Natural killer cell (primary cell): Measurements from ENCODE around the gene KRT71. TPM values are rescaled to one million over a fixed set of nuclear protein-coding genes. Genes with fewer than 3 reads are reported as not detected.

ENCODE experiments used
- ATAC-seq, 3 donors: fragments of 150-1000 bp in 2 of 3; fragments of 200-7000 bp in 1 of 3; cut with Tn5 transposase; 1 replicate in 1 of 3; 2 replicates in 2 of 3; pipeline ENCODE4 v1.10.0; 2021; ENCODE audit warnings: mild to moderate bottlenecking in 2 of 3, moderate library complexity in 2 of 3
- DNase-seq, 2 donors: peaks; one replicate each; pipeline versions ENCODE4 v3.0.0 to v3.0.0-alpha.2; 2013 to 2021; ENCODE audit warnings: mixed read lengths in 1 of 2
- H3K27ac ChIP-seq: one replicate; pipeline ENCODE4 v1.5.1; 2013; ENCODE audit warnings: mild to moderate bottlenecking, low read length
- H3K27me3 ChIP-seq: one replicate; pipeline ENCODE4 v1.6.1; 2013; ENCODE audit warnings: low read length; ENCODE audit not compliant: control insufficient read depth, insufficient read depth
- H3K36me3 ChIP-seq: one replicate; pipeline ENCODE4 v1.6.1; 2013; ENCODE audit warnings: low read length; ENCODE audit not compliant: control insufficient read depth, insufficient read depth
- H3K4me1 ChIP-seq: one replicate; pipeline ENCODE4 v1.6.1; 2013; ENCODE audit warnings: low read length; ENCODE audit not compliant: control insufficient read depth, insufficient read depth
- H3K4me3 ChIP-seq: one replicate; pipeline ENCODE4 v1.5.1; 2013; ENCODE audit warnings: low read length
- H3K9me3 ChIP-seq: one replicate; pipeline ENCODE4 v1.6.1; 2013; ENCODE audit warnings: low read length; ENCODE audit not compliant: control insufficient read depth, insufficient read depth
- H3K27ac Mint-ChIP-seq, 2 donors: one replicate each; pipeline ENCODE4 v1.8.0; 2022; ENCODE audit warnings: mild to moderate bottlenecking in 2 of 2, mixed read lengths in 2 of 2, moderate library complexity in 1 of 2
- H3K27me3 Mint-ChIP-seq, 2 donors: one replicate each; pipeline ENCODE4 v1.8.0; 2022; ENCODE audit warnings: low read depth in 2 of 2, mixed read lengths in 2 of 2
- H3K36me3 Mint-ChIP-seq: one replicate; pipeline ENCODE4 v1.8.0; 2022; ENCODE audit warnings: mixed read lengths
- H3K4me1 Mint-ChIP-seq, 2 donors: one replicate each; pipeline ENCODE4 v1.8.0; 2022; ENCODE audit warnings: mixed read lengths in 2 of 2
- H3K4me3 Mint-ChIP-seq: one replicate; pipeline ENCODE4 v1.8.0; 2022; ENCODE audit warnings: mild to moderate bottlenecking, moderate library complexity, mixed read lengths
- H3K9me3 Mint-ChIP-seq, 2 donors: one replicate each; pipeline ENCODE4 v1.8.0; 2022; ENCODE audit warnings: mixed read lengths in 2 of 2
- CTCF ChIP-seq: fragments of 200-600 bp; IDR thresholded peaks from one replicate; pipeline ENCODE4 v1.8.0; 2022; ENCODE audit warnings: antibody characterized with exemption
- WGBS: methylation state at CpG from one replicate; pipeline ENCODE4 v1.1.7; 2013; ENCODE audit warnings: missing lambda C conversion rate; ENCODE audit not compliant: insufficient coverage; 5-methylcytosine and 5-hydroxymethylcytosine counted together
- intact Hi-C: fragments of 100-400 bp; cut with micrococcal nuclease; formaldehyde crosslinking; loops from one replicate; pipeline ENCODE4 v1.14.2; 2022
- total RNA-seq, 4 donors: library from RNA; stranded (reverse); fragments of 120-200 nt in 1 of 4; gene quantifications; one replicate each; pipeline versions ENCODE4 v1.2.3 to v1.2.4, GENCODE V29; 2013 to 2022

Gene KRT71
- total RNA-seq, 3 donors from 2014 or later (not counting 1 experiment from before 2014, with no cell fraction given) = not detected

GRCh38 chr12:52518574-52519386, 34.2 kb downstream of the KRT71 start:
- no peaks in the 10 kb centered on the region for H3K9me3 ChIP-seq
- Mint-ChIP-seq H3K27me3 (peaks cover 3 to 9% of the 10 kb centered on the region in 2 donors), H3K4me1 (peaks cover 5 to 6% of the 10 kb centered on the region in 2 donors), H3K4me3 (no peak overlapping the region), H3K36me3 (no peaks in the 10 kb centered on the region), H3K9me3 (no peaks in the 10 kb centered on the region), H3K27ac (no peak overlapping the region)
- peak in 1 of 2 donors; percentile 8 for DNase-seq
- no peak overlapping the region for H3K27ac ChIP-seq
- TF ChIP-seq CTCF = no peak
- 86% methylated on average over 7 of the region's 8 CpGs for WGBS
- no peak overlapping the region for H3K4me3 ChIP-seq
- no peak for ATAC-seq
- no peaks in the 10 kb centered on the region for H3K36me3 ChIP-seq
- intact Hi-C loops = no loop called here
- peaks cover 4% of the 10 kb centered on the region for H3K4me1 ChIP-seq
- no peaks in the 10 kb centered on the region for H3K27me3 ChIP-seq

GRCh38 chr12:52517888-52518287, 35.1 kb downstream of the KRT71 start:
- Histone ChIP-seq H3K4me1 (peaks cover 4% of the 10 kb centered on the region), H3K27ac (no peak overlapping the region), H3K36me3 (no peaks in the 10 kb centered on the region), H3K9me3 (no peaks in the 10 kb centered on the region), H3K27me3 (no peaks in the 10 kb centered on the region), H3K4me3 (no peak overlapping the region)
- H3K36me3 Mint-ChIP-seq = no peaks in the 10 kb centered on the region
- no peak overlapping the region for H3K4me3 Mint-ChIP-seq
- intact Hi-C loops = no loop called here
- 95% methylated on average over 5 of the region's 5 CpGs for WGBS
- no peak for TF ChIP-seq CTCF
- no peaks in the 10 kb centered on the region for H3K9me3 Mint-ChIP-seq
- H3K27ac Mint-ChIP-seq = no peak overlapping the region
- peak in 1 of 2 donors; percentile 4 for DNase-seq
- H3K27me3 Mint-ChIP-seq = peaks cover 3 to 9% of the 10 kb centered on the region in 2 donors
- ATAC-seq = no peak
- peaks cover 5 to 6% of the 10 kb centered on the region in 2 donors for H3K4me1 Mint-ChIP-seq

GRCh38 chr12:52517005-52517835, 35.7 kb downstream of the KRT71 start:
- intact Hi-C loops = no loop called here
- Mint-ChIP-seq H3K9me3 (no peaks in the 10 kb centered on the region), H3K36me3 (no peaks in the 10 kb centered on the region), H3K27me3 (peaks cover 3 to 9% of the 10 kb centered on the region in 2 donors), H3K4me1 (peaks cover 5 to 6% of the 10 kb centered on the region in 2 donors), H3K4me3 (no peak overlapping the region), H3K27ac (no peak overlapping the region)
- 95% methylated on average over 13 of the region's 14 CpGs for WGBS
- peak in 1 of 2 donors; percentile 11 for DNase-seq
- H3K36me3 ChIP-seq = no peaks in the 10 kb centered on the region
- H3K4me3 ChIP-seq = no peak overlapping the region
- TF ChIP-seq CTCF = no peak
- H3K27me3 ChIP-seq = no peaks in the 10 kb centered on the region
- ATAC-seq = no peak
- H3K27ac ChIP-seq = no peak overlapping the region
- peaks cover 4% of the 10 kb centered on the region for H3K4me1 ChIP-seq
- no peaks in the 10 kb centered on the region for H3K9me3 ChIP-seq
